SK-N-SH treated with all-trans-retinoic acid at 6 μM for 48 hours (cell line): Measurements from ENCODE around the gene TIMM13.

ENCODE experiments used
- ARNTL ChIP-seq: fragments of 450-650 bp; formaldehyde crosslinking; IDR thresholded peaks from 2 replicates; pipeline ENCODE4 v1.5.0; 2020; ENCODE audit warnings: low read depth, mild to moderate bottlenecking, moderate library complexity, borderline replicate concordance
- GLIS3 ChIP-seq: fragments of 250-450 bp; sonication (Bioruptor Pico); IDR thresholded peaks from 2 replicates; pipeline ENCODE4 v1.5.0; 2020; ENCODE audit warnings: mild to moderate bottlenecking, moderate library complexity
- PATZ1 ChIP-seq: fragments of 250-450 bp; sonication (Bioruptor Pico); IDR thresholded peaks from 2 replicates; pipeline ENCODE4 v1.8.0; 2020; ENCODE audit warnings: mild to moderate bottlenecking, moderate library complexity, borderline replicate concordance
- PPARA ChIP-seq: fragments of 250-450 bp; sonication (Bioruptor Pico); IDR thresholded peaks from 2 replicates; pipeline ENCODE4 v1.5.0; 2020; ENCODE audit warnings: mild to moderate bottlenecking, borderline replicate concordance
- RARB ChIP-seq: fragments of 250-450 bp; sonication (Bioruptor Pico); IDR thresholded peaks from 2 replicates; pipeline ENCODE4 v1.8.0; 2021; ENCODE audit warnings: mild to moderate bottlenecking, moderate library complexity
- SNAI2 ChIP-seq: fragments of 250-450 bp; sonication (Bioruptor Pico); IDR thresholded peaks from 2 replicates; pipeline ENCODE4 v1.5.0; 2020; ENCODE audit warnings: mild to moderate bottlenecking, moderate library complexity
- TCF4 ChIP-seq: fragments of 250-450 bp; sonication (Bioruptor Pico); IDR thresholded peaks from 2 replicates; pipeline ENCODE4 v1.8.0; 2021; ENCODE audit warnings: mild to moderate bottlenecking, moderate library complexity, borderline replicate concordance
- ZC3H10 ChIP-seq: fragments of 250-450 bp; sonication (Bioruptor Pico); IDR thresholded peaks from 2 replicates; pipeline ENCODE4 v1.5.1; 2021; ENCODE audit warnings: mild to moderate bottlenecking, moderate library complexity
- ZFP3 ChIP-seq: fragments of 250-450 bp; sonication (Bioruptor Pico); IDR thresholded peaks from 2 replicates; pipeline ENCODE4 v1.5.0; 2020; ENCODE audit warnings: mild to moderate bottlenecking, moderate library complexity
- ZFP30 ChIP-seq: fragments of 450-650 bp; formaldehyde crosslinking; IDR thresholded peaks from 2 replicates; pipeline ENCODE4 v1.5.0; 2022; ENCODE audit warnings: mild to moderate bottlenecking, moderate library complexity
- ZNF70 ChIP-seq: fragments of 450-650 bp; formaldehyde crosslinking; IDR thresholded peaks from 2 replicates; pipeline ENCODE4 v1.5.0; 2020; ENCODE audit warnings: mild to moderate bottlenecking, moderate library complexity
- ZNF8 ChIP-seq: fragments of 450-650 bp; formaldehyde crosslinking; IDR thresholded peaks from 2 replicates; pipeline ENCODE4 v1.5.0; 2020; ENCODE audit warnings: mild to moderate bottlenecking, moderate library complexity
- TF ChIP-seq, protein P1 (sequence below): fragments of 250-450 bp; sonication (Bioruptor Pico); IDR thresholded peaks from 2 replicates; pipeline ENCODE4 v1.5.1; 2020; ENCODE audit warnings: low read depth, mild to moderate bottlenecking, moderate library complexity

GRCh38 chr19:2415973-2416319 is 11.4 kb downstream of the TIMM13 start:
- TF ChIP-seq ZFP30 (CRISPR knock-in tag) = no peak
- TF ChIP-seq PATZ1 = no peak
- TF ChIP-seq RARB (CRISPR knock-in tag) = no peak
- TF ChIP-seq SNAI2 (CRISPR knock-in tag) = no peak
- no peak for TF ChIP-seq GLIS3 (CRISPR knock-in tag)
- TF ChIP-seq ARNTL (CRISPR knock-in tag) = no peak
- no peak for TF ChIP-seq ZC3H10 (CRISPR knock-in tag)
- TF ChIP-seq, protein P1, sequence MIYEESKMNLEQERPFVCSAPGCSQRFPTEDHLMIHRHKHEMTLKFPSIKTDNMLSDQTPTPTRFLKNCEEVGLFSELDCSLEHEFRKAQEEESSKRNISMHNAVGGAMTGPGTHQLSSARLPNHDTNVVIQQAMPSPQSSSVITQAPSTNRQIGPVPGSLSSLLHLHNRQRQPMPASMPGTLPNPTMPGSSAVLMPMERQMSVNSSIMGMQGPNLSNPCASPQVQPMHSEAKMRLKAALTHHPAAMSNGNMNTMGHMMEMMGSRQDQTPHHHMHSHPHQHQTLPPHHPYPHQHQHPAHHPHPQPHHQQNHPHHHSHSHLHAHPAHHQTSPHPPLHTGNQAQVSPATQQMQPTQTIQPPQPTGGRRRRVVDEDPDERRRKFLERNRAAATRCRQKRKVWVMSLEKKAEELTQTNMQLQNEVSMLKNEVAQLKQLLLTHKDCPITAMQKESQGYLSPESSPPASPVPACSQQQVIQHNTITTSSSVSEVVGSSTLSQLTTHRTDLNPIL (CRISPR knock-in tag) = no peak
- TF ChIP-seq ZNF70 (CRISPR knock-in tag) = no peak
- TF ChIP-seq TCF4 (CRISPR knock-in tag) = no peak
- no peak for TF ChIP-seq PPARA (CRISPR knock-in tag)
- TF ChIP-seq ZNF8 = no peak
- TF ChIP-seq ZFP3 (CRISPR knock-in tag) = no peak
